ENCODE data around the gene MRPS14.

- TF ChIP-seq CREB1 (IDR thresholded peaks at IDR 0.05; ENCODE audit: low read depth) (no peak), TAF1 (IDR thresholded peaks at IDR 0.05; ENCODE audit: low read depth) (no peak), NFIC (IDR thresholded peaks at IDR 0.05) (no peak), EGR1 (IDR thresholded peaks at IDR 0.05) (no peak), ZBTB7A (IDR thresholded peaks at IDR 0.05; ENCODE audit: low read depth) (no peak), MAX (IDR thresholded peaks at IDR 0.05) (no peak), EP300 (IDR thresholded peaks at IDR 0.05; ENCODE audit: borderline replicate concordance) (no peak), USF1 (IDR thresholded peaks at IDR 0.05) (no peak), YY1 (IDR thresholded peaks at IDR 0.05; ENCODE audit: low read depth) (no peak), FOXM1 (IDR thresholded peaks at IDR 0.05; ENCODE audit: borderline replicate concordance, low read depth) (no peak), TEAD4 (IDR thresholded peaks at IDR 0.05) (no peak), RAD21 (IDR thresholded peaks at IDR 0.05; ENCODE audit: low read depth) (no peak)
These were observed 17.2 kb upstream of the MRPS14 start for GRCh38 chr1:175040324-175040879.

Data from Ishikawa (cell line).